NB4 (cell line): ENCODE results near the gene WRAP73.

Source experiments
- DNase-seq: peaks from one replicate; pipeline ENCODE4 v3.0.0; 2010; ENCODE audit warnings: low read depth
- H3K4me3 ChIP-seq: one replicate; pipeline ENCODE4 v1.5.1; 2011; ENCODE audit warnings: mild to moderate bottlenecking, low read depth, low read length, moderate library complexity
- MYC ChIP-seq: IDR thresholded peaks from 2 replicates; pipeline ENCODE4 v1.6.1; 2011; ENCODE audit warnings: low read depth, low read length
- POLR2A ChIP-seq: IDR thresholded peaks from 2 replicates; pipeline ENCODE4 v1.6.1; 2011; ENCODE audit warnings: mild to moderate bottlenecking; ENCODE audit not compliant: insufficient read length; ENCODE audit errors: extremely low read depth
- TF ChIP-seq, protein P1 (sequence below): IDR thresholded peaks from one replicate; pipeline ENCODE4 v1.5.1; 2012; ENCODE audit warnings: low read depth, low read length
- TF ChIP-seq, protein P2 (sequence below): IDR thresholded peaks from 2 replicates; pipeline ENCODE4 v1.6.1; 2011; ENCODE audit warnings: low read depth, low read length

The WRAP73 gene

DNA sequence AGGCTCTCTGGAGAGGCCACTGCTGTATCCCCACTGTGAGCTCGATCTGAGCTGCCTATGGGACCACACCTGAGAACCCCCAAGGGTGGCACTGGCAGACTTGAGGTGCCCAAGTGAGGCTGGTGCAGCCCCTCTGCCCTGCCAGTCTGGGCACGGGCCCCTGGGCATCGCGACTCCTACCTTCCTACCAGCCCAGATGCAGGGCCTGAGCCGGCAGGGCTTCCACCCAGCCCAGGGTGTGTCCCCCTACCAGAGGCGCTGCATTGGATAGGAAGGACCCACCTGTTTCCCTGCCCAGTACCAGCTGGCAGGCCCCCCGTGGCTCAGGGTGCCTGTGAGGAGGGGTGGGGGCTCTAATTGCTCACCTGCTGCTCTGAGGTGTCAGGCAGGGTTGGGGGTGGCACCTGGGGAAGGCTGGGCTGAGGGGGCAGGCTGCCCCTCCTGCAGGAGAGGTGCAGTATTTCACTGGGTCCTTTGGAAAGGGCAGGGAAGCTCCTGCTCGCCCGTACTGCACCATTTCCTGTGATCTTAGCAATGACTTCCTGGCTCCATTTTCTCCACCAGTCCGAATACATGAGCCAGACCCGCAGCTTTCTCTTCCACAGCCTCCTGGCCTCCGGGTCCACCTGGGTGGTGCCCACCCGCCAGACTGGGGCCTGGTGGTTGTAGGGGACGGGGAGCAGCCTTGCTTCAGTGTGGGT is 14.2 kb upstream of the WRAP73 start:
- no peak for DNase-seq
- no peak for TF ChIP-seq POLR2A
- TF ChIP-seq, protein P1, sequence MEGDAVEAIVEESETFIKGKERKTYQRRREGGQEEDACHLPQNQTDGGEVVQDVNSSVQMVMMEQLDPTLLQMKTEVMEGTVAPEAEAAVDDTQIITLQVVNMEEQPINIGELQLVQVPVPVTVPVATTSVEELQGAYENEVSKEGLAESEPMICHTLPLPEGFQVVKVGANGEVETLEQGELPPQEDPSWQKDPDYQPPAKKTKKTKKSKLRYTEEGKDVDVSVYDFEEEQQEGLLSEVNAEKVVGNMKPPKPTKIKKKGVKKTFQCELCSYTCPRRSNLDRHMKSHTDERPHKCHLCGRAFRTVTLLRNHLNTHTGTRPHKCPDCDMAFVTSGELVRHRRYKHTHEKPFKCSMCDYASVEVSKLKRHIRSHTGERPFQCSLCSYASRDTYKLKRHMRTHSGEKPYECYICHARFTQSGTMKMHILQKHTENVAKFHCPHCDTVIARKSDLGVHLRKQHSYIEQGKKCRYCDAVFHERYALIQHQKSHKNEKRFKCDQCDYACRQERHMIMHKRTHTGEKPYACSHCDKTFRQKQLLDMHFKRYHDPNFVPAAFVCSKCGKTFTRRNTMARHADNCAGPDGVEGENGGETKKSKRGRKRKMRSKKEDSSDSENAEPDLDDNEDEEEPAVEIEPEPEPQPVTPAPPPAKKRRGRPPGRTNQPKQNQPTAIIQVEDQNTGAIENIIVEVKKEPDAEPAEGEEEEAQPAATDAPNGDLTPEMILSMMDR: no peak
- TF ChIP-seq, protein P2, sequence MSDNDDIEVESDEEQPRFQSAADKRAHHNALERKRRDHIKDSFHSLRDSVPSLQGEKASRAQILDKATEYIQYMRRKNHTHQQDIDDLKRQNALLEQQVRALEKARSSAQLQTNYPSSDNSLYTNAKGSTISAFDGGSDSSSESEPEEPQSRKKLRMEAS: no peak
- TF ChIP-seq MYC: no peak
- H3K4me3 ChIP-seq: no peak overlapping the region

DNA sequence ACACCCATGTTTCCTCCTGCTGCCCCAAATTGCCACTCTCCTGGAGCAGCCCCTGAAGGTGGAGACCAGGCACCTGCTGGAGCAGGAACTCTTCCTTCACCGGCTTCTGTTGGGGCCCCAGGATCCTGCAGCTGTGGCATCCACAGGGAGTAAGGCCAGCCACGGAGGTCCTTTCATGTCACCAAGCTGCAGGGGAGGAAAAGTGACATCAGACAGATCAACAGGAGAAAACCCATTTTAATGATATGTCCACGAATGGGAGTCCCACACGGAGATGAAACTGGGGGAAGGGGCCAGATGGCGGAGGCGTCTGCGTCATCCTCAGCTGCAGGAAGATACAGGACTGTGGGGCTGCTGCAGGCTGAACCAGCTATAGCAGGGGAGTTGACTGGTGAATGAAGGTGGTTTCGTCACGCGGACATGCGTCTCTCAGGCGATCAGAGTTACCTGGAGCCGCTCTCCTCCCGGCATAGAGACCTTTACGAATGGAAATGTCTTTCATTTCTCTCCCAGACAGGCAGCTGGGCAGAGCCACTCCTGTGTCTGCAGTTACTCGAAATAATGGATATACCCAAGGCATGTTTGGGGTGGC is 12.3 kb upstream of the WRAP73 start:
- DNase-seq: no peak
- no peak overlapping the region for H3K4me3 ChIP-seq
- TF ChIP-seq MYC (no peak), POLR2A (no peak)
- TF ChIP-seq, protein P2: no peak
- TF ChIP-seq, protein P1: no peak

DNA sequence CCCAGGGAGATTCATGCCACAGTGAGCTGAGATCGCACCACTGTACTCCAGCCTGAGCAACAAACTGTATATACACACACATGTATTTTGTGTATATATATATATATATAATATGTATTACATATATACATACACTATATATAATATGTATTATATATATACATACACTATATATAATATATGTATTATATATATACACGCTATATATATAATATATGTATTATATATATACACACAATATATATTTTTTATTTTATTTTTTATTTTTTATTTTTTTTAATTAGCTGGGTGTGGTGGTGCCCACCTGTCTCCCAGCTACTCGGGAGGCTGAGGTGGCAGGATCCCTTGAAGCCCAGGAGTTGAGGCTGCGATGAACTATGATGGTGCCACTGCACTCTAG is 11.7 kb upstream of the WRAP73 start:
- no peak overlapping the region for H3K4me3 ChIP-seq
- no peak for DNase-seq
- TF ChIP-seq MYC: no peak
- TF ChIP-seq, protein P2: no peak
- no peak for TF ChIP-seq POLR2A
- TF ChIP-seq, protein P1: no peak

DNA sequence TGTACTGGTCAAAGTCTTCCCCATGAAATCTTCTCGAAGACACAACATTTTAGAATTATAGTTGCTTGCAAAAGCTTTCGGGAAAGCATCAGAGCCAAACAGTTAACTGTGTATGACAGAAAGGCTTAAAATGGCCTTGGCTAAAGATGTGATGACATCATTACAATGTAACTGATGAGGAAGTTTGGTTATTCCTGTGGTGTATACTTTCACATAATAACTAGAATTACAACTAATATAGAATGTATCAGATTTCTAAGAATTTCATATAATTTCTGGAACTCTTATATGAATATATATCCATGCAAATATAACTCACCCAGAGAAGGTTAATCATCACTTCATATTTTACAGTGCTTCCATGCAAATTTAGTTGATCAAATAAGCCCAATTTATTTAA is 10.8 kb upstream of the WRAP73 start:
- TF ChIP-seq, protein P1: no peak
- TF ChIP-seq, protein P2: no peak
- no peak for DNase-seq
- H3K4me3 ChIP-seq: no peak overlapping the region

DNA sequence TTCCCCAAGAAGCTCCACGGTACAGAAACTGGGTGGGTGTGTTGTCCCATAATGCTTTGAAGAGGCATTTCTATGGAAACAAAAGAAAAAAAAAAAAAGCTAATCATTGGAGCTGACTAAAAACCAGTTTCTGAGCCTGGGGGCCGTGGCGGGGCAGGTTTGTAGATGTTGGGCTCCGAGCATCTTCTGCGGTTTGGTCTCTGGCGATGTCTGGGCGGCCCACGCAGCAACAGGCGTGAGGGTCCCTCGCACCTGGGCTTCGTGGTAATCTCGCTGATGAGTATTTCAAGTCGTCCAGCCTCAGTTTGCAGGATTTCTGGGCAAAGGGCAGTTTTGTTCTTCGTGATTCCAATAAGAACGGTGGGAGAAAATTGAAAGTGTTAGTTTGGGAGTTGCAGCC is 9.2 kb upstream of the WRAP73 start:
- no peak overlapping the region for H3K4me3 ChIP-seq
- DNase-seq: no peak
- TF ChIP-seq, protein P2: no peak
- TF ChIP-seq MYC: no peak
- TF ChIP-seq, protein P1: no peak
- TF ChIP-seq POLR2A: no peak
